SK-N-SH (cell line): ENCODE measurements around the gene TTC21B. TPM values are rescaled to one million over a fixed set of nuclear protein-coding genes. Genes with fewer than 3 reads are reported as not detected.

Experiments
- CTCF ChIA-PET: fragments of 300-600, 350-600 bp; formaldehyde crosslinking; extraction: SDS; loops from one replicate; lab custom pipeline; 2021; lab: Yijun Ruan, JAX
- POLR2A ChIA-PET: fragments of 350-600 bp; sonication (Branson Sonifier 250); formaldehyde crosslinking; extraction: SDS; loops from one replicate; lab custom pipeline; 2020; ENCODE audit warnings: antibody characterized with exemption, inconsistent platforms; lab: Yijun Ruan, JAX
- DNase-seq: peaks from one replicate; pipeline ENCODE4 v3.0.0; 2012
- H2AFZ ChIP-seq: fragments of 200-600 bp; sonication (generic); 2 replicates; pipeline ENCODE4 v1.8.1; 2016; ENCODE audit warnings: antibody characterized with exemption, mild to moderate bottlenecking, low read depth
- H3F3A ChIP-seq: fragments of 200-600 bp; sonication (generic); replicated peaks from 2 replicates; pipeline ENCODE3; 2016; ENCODE audit warnings: antibody characterized with exemption, mild to moderate bottlenecking; ENCODE audit not compliant: insufficient read depth
- H3K27ac ChIP-seq, 2 experiments: fragments of 200-500 bp in 1 of 2; fragments of 200-600 bp in 1 of 2; sonication (Bioruptor generic) in 1 of 2; sonication (generic), shearing (Covaris generic) in 1 of 2; 2 replicates each; pipeline versions ENCODE4 v1.5.1 to v1.6.1; 2014 to 2016; ENCODE audit warnings: low read depth in 2 of 2, inconsistent platforms in 1 of 2, low read length in 1 of 2, mild to moderate bottlenecking in 1 of 2, mixed read lengths in 1 of 2
- H3K27me3 ChIP-seq: fragments of 200-600 bp; sonication (generic), shearing (Covaris generic); 2 replicates; pipeline ENCODE4 v1.6.1; 2016; ENCODE audit warnings: mixed run types; ENCODE audit not compliant: insufficient read depth
- H3K36me3 ChIP-seq, 2 experiments: fragments of 200-500 bp in 1 of 2; fragments of 200-600 bp in 1 of 2; sonication (Bioruptor generic) in 1 of 2; sonication (generic) in 1 of 2; replicated peaks in 1 of 2; 2 replicates each; pipeline versions ENCODE3 to v1.5.1; 2014 to 2016; ENCODE audit warnings: low read length in 1 of 2, mild to moderate bottlenecking in 1 of 2; ENCODE audit not compliant: insufficient read depth in 2 of 2, control insufficient read depth in 1 of 2
- H3K4me1 ChIP-seq, 2 experiments: fragments of 200-500 bp in 1 of 2; fragments of 200-600 bp in 1 of 2; sonication (Bioruptor generic) in 1 of 2; sonication (generic), shearing (Covaris generic) in 1 of 2; 2 replicates each; pipeline versions ENCODE4 v1.5.1 to v1.6.1; 2014 to 2016; ENCODE audit warnings: low read depth in 1 of 2, low read length in 1 of 2, mixed run types in 1 of 2; ENCODE audit not compliant: insufficient read depth in 2 of 2, control insufficient read depth in 1 of 2
- H3K4me2 ChIP-seq: fragments of 200-600 bp; sonication (generic), shearing (Covaris generic); 2 replicates; pipeline ENCODE4 v1.6.1; 2017; ENCODE audit warnings: mixed run types
- H3K4me3 ChIP-seq, 2 experiments: fragments of 200-500 bp in 1 of 2; fragments of 200-600 bp in 1 of 2; sonication (Bioruptor generic) in 1 of 2; sonication (generic), shearing (Covaris generic) in 1 of 2; 2 replicates each; pipeline versions ENCODE4 v1.5.1 to v1.8.1; 2014 to 2016; ENCODE audit warnings: low read depth in 2 of 2, inconsistent platforms in 1 of 2, low read length in 1 of 2, mild to moderate bottlenecking in 1 of 2, mixed read lengths in 1 of 2, moderate library complexity in 1 of 2
- H3K79me2 ChIP-seq: fragments of 200-600 bp; sonication (generic); 2 replicates; pipeline ENCODE4 v1.8.1; 2017; ENCODE audit warnings: mild to moderate bottlenecking; ENCODE audit not compliant: insufficient read depth
- H3K9ac ChIP-seq: fragments of 200-600 bp; sonication (generic); 2 replicates; pipeline ENCODE4 v1.6.1; 2017; ENCODE audit warnings: mixed run types
- H3K9me2 ChIP-seq: fragments of 200-600 bp; sonication (generic); 2 replicates; pipeline ENCODE4 v1.6.1; 2017; ENCODE audit warnings: mixed run types
- H3K9me3 ChIP-seq: fragments of 200-600 bp; sonication (generic); 2 replicates; pipeline ENCODE4 v1.6.1; 2017; ENCODE audit warnings: mixed run types, mild to moderate bottlenecking, moderate library complexity
- H4K20me1 ChIP-seq: fragments of 200-600 bp; sonication (generic); 2 replicates; pipeline ENCODE4 v1.6.1; 2017; ENCODE audit warnings: mild to moderate bottlenecking, mixed run types; ENCODE audit not compliant: insufficient read depth
- FOXJ3 ChIP-seq: sonication (generic); formaldehyde crosslinking; IDR thresholded peaks from 2 replicates; pipeline ENCODE4 v1.5.1; 2020; ENCODE audit warnings: mild to moderate bottlenecking, missing genetic modification reagents
- FOXM1 ChIP-seq: IDR thresholded peaks from 2 replicates; pipeline ENCODE4 v1.4.0; 2012; ENCODE audit warnings: low read depth, mild to moderate bottlenecking
- GABPA ChIP-seq: IDR thresholded peaks from 2 replicates; pipeline ENCODE4 v1.4.0; 2012; ENCODE audit warnings: low read depth, mild to moderate bottlenecking
- GATA2 ChIP-seq: sonication (generic); formaldehyde crosslinking; IDR thresholded peaks from 2 replicates; pipeline ENCODE4 v1.5.0; 2020; ENCODE audit warnings: mild to moderate bottlenecking, missing genetic modification reagents
- MEF2A ChIP-seq: IDR thresholded peaks from 2 replicates; pipeline ENCODE4 v1.4.0; 2012; ENCODE audit warnings: low read depth, borderline replicate concordance
- NRF1 ChIP-seq: IDR thresholded peaks from 2 replicates; pipeline ENCODE4 v1.6.1; 2012; ENCODE audit warnings: low read depth, mild to moderate bottlenecking, low read length
- RAD21 ChIP-seq: IDR thresholded peaks from 2 replicates; pipeline ENCODE4 v1.6.1; 2012; ENCODE audit warnings: mild to moderate bottlenecking, low read length
- RCOR1 ChIP-seq: fragments of 150-350 bp; IDR thresholded peaks from 2 replicates; pipeline ENCODE4 v1.6.1; 2017; ENCODE audit warnings: antibody characterized with exemption, low read length
- RFX5 ChIP-seq: IDR thresholded peaks from 2 replicates; pipeline ENCODE4 v1.6.1; 2012; ENCODE audit warnings: mild to moderate bottlenecking, improper control_type of control experiment, low read length
- RXRA ChIP-seq: IDR thresholded peaks from 2 replicates; pipeline ENCODE4 v1.4.0; 2012; ENCODE audit warnings: low read depth, mild to moderate bottlenecking, borderline replicate concordance
- SMC3 ChIP-seq: IDR thresholded peaks from 2 replicates; pipeline ENCODE4 v1.6.1; 2012; ENCODE audit warnings: low read depth, low read length, improper control_type of control experiment
- YY1 ChIP-seq: IDR thresholded peaks from 2 replicates; pipeline ENCODE4 v1.4.0; 2012; ENCODE audit warnings: low read depth, mild to moderate bottlenecking
- ZBTB33 ChIP-seq: IDR thresholded peaks from 2 replicates; pipeline ENCODE4 v1.4.0; 2012; ENCODE audit warnings: low read depth, borderline replicate concordance
- polyA plus RNA-seq, 3 experiments: library from polyadenylated mRNA; depleted of rRNA; stranded (reverse); fragments of >200 nt; gene quantifications; 2 replicates each; pipeline ENCODE4 v1.2.3, GENCODE V29; 2012
- TF ChIP-seq, protein P1 (sequence below): fragments of 150-350 bp; IDR thresholded peaks from 2 replicates; pipeline ENCODE4 v1.6.1; 2017; ENCODE audit warnings: antibody characterized with exemption, low read length, low read depth, borderline replicate concordance
- TF ChIP-seq, protein P2 (sequence below): IDR thresholded peaks from 2 replicates; pipeline ENCODE4 v1.6.1; 2012; ENCODE audit warnings: mild to moderate bottlenecking, low read depth, low read length, moderate library complexity
- TF ChIP-seq, protein P3 (sequence below): IDR thresholded peaks from 2 replicates; pipeline ENCODE4 v1.4.0; 2012; ENCODE audit warnings: low read depth

Gene TTC21B
- polyA plus RNA-seq, 1 of the 3 experiments (the other 2 are of a cell fraction) = 10.1 TPM

GRCh38 chr2:165913636-165914035, 39.9 kb downstream of the TTC21B start:
- Histone ChIP-seq H3K9ac (no peak overlapping the region), H3K9me2 (no peaks in the 10 kb centered on the region)
- POLR2A ChIA-PET = no interaction called here

More at GRCh38 chr2:165913636-165914035, 39.9 kb downstream of the TTC21B start:
- TF ChIP-seq RFX5 = no peak
- TF ChIP-seq NRF1 = no peak
- no peak for TF ChIP-seq MEF2A
- TF ChIP-seq, protein P1, sequence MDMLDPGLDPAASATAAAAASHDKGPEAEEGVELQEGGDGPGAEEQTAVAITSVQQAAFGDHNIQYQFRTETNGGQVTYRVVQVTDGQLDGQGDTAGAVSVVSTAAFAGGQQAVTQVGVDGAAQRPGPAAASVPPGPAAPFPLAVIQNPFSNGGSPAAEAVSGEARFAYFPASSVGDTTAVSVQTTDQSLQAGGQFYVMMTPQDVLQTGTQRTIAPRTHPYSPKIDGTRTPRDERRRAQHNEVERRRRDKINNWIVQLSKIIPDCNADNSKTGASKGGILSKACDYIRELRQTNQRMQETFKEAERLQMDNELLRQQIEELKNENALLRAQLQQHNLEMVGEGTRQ = no peak
- TF ChIP-seq GABPA = no peak
- no peak for TF ChIP-seq GATA2 (CRISPR knock-in tag)
- TF ChIP-seq SMC3 = no peak
- TF ChIP-seq RXRA = no peak
- TF ChIP-seq ZBTB33 = no peak
- TF ChIP-seq RCOR1 = no peak
- TF ChIP-seq, protein P2, sequence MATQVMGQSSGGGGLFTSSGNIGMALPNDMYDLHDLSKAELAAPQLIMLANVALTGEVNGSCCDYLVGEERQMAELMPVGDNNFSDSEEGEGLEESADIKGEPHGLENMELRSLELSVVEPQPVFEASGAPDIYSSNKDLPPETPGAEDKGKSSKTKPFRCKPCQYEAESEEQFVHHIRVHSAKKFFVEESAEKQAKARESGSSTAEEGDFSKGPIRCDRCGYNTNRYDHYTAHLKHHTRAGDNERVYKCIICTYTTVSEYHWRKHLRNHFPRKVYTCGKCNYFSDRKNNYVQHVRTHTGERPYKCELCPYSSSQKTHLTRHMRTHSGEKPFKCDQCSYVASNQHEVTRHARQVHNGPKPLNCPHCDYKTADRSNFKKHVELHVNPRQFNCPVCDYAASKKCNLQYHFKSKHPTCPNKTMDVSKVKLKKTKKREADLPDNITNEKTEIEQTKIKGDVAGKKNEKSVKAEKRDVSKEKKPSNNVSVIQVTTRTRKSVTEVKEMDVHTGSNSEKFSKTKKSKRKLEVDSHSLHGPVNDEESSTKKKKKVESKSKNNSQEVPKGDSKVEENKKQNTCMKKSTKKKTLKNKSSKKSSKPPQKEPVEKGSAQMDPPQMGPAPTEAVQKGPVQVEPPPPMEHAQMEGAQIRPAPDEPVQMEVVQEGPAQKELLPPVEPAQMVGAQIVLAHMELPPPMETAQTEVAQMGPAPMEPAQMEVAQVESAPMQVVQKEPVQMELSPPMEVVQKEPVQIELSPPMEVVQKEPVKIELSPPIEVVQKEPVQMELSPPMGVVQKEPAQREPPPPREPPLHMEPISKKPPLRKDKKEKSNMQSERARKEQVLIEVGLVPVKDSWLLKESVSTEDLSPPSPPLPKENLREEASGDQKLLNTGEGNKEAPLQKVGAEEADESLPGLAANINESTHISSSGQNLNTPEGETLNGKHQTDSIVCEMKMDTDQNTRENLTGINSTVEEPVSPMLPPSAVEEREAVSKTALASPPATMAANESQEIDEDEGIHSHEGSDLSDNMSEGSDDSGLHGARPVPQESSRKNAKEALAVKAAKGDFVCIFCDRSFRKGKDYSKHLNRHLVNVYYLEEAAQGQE = no peak
- TF ChIP-seq, protein P3, sequence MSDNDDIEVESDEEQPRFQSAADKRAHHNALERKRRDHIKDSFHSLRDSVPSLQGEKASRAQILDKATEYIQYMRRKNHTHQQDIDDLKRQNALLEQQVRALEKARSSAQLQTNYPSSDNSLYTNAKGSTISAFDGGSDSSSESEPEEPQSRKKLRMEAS = no peak
- TF ChIP-seq FOXM1 = no peak
- TF ChIP-seq RAD21 = no peak
- TF ChIP-seq FOXJ3 (CRISPR knock-in tag) = no peak
- no peak for TF ChIP-seq YY1
- no peak overlapping the region for H3K4me2 ChIP-seq
- CTCF ChIA-PET = interaction anchor here (0.6 to 1.4 kb wide), 3 partner anchors 9 to 41 kb away, joined by 3 to 4 read pairs (median 3); no protein-coding TSS in a partner anchor
- no peak overlapping the region for H3K27ac ChIP-seq
- H3K9me3 ChIP-seq = no peaks in the 10 kb centered on the region
- H3K27me3 ChIP-seq = no peaks in the 10 kb centered on the region
- DNase-seq = no peak
- peaks cover 0 to 5% of the 10 kb centered on the region in 2 experiments; a peak in 1 of 4 replicates for H3K4me1 ChIP-seq
- H3K79me2 ChIP-seq = no peaks in the 10 kb centered on the region
- no peaks in the 10 kb centered on the region for H4K20me1 ChIP-seq
- peaks cover 22% of the 10 kb centered on the region for H3F3A ChIP-seq
- peaks cover 50 to 64% of the 10 kb centered on the region in 2 experiments for H3K36me3 ChIP-seq
- no peak overlapping the region for H3K4me3 ChIP-seq
- H2AFZ ChIP-seq = no peak overlapping the region
